PC-9 (cell line): Measurements from ENCODE around the gene GSE1. TPM values are rescaled to one million over a fixed set of nuclear protein-coding genes. Genes with fewer than 3 reads are reported as not detected.

Experiments used
- BruUV-seq: library from RNA; stranded (reverse); fragments of 400-500 nt; replicated peaks from 2 replicates; lab custom pipeline; 2021; lab: Mats Ljungman, UMichigan
- CTCF ChIA-PET: fragments of 300-600 bp; sonication (Branson Sonifier 250); formaldehyde crosslinking; loops from one replicate; lab custom pipeline; 2022; ENCODE audit warnings: antibody characterized with exemption; lab: Charles Lee
- POLR2A ChIA-PET: fragments of 300-600 bp; sonication (Branson Sonifier 250); formaldehyde crosslinking; loops from one replicate; lab custom pipeline; 2022; ENCODE audit warnings: antibody characterized with exemption; ENCODE audit not compliant: unreplicated experiment; lab: Charles Lee
- DNase-seq, 2 experiments: peaks; one replicate each; pipeline versions ENCODE4 v3.0.0 to v3.0.0-alpha.2; 2015 to 2022; ENCODE audit warnings: mixed read lengths in 1 of 2
- H2AFZ ChIP-seq: fragments of 200-600 bp; sonication (generic); 2 replicates; pipeline ENCODE4 v1.8.1; 2017; ENCODE audit warnings: antibody characterized with exemption
- H3F3A ChIP-seq: fragments of 200-600 bp; sonication (generic); 2 replicates; pipeline ENCODE4 v1.8.1; 2017; ENCODE audit warnings: antibody characterized with exemption, mild to moderate bottlenecking, low read depth; ENCODE audit not compliant: insufficient read depth
- H3K27ac ChIP-seq: fragments of 200-600 bp; sonication (generic); 2 replicates; pipeline ENCODE4 v1.6.1; 2016; ENCODE audit warnings: mixed run types
- H3K27me3 ChIP-seq: fragments of 200-600 bp; sonication (generic); 2 replicates; pipeline ENCODE4 v1.6.1; 2016; ENCODE audit warnings: low read depth, mixed run types; ENCODE audit not compliant: insufficient read depth
- H3K36me3 ChIP-seq: fragments of 200-600 bp; sonication (generic); 2 replicates; pipeline ENCODE4 v1.6.1; 2016; ENCODE audit warnings: low read depth, mixed run types
- H3K4me1 ChIP-seq: fragments of 200-600 bp; sonication (generic); replicated peaks from 2 replicates; pipeline ENCODE4 v1.6.1; 2016; ENCODE audit warnings: mixed run types; ENCODE audit not compliant: insufficient read depth
- H3K4me2 ChIP-seq: fragments of 200-600 bp; sonication (generic); 2 replicates; pipeline ENCODE4 v1.6.1; 2017; ENCODE audit warnings: mixed run types
- H3K4me3 ChIP-seq: fragments of 200-600 bp; sonication (generic); 2 replicates; pipeline ENCODE4 v1.6.1; 2016; ENCODE audit warnings: mixed run types
- H3K79me2 ChIP-seq: fragments of 200-600 bp; sonication (generic); 2 replicates; pipeline ENCODE4 v1.6.1; 2017; ENCODE audit warnings: low read depth, mixed run types
- H3K9me2 ChIP-seq: fragments of 200-600 bp; sonication (generic); 2 replicates; pipeline ENCODE4 v1.8.1; 2017; ENCODE audit warnings: mild to moderate bottlenecking; ENCODE audit not compliant: insufficient read depth
- H3K9me3 ChIP-seq: fragments of 200-600 bp; sonication (generic); 2 replicates; pipeline ENCODE4 v1.8.1; 2016; ENCODE audit warnings: low read depth; ENCODE audit not compliant: insufficient read depth
- H4K20me1 ChIP-seq: fragments of 200-600 bp; sonication (generic); 2 replicates; pipeline ENCODE4 v1.8.1; 2017; ENCODE audit not compliant: insufficient read depth
- CTCF ChIP-seq: fragments of 200-600 bp; sonication (generic); conservative IDR thresholded peaks from 2 replicates; pipeline ENCODE4 v1.6.1; 2017; ENCODE audit warnings: mixed run types, antibody characterized with exemption, mild to moderate bottlenecking, moderate library complexity
- EZH2 ChIP-seq: fragments of 200-600 bp; sonication (generic); IDR thresholded peaks from 2 replicates; pipeline ENCODE4 v1.8.0; 2017; ENCODE audit warnings: antibody characterized with exemption, low read depth
- intact Hi-C: fragments of 100-400 bp; cut with micrococcal nuclease; formaldehyde crosslinking; loops from one replicate; pipeline ENCODE4 v1.10.0; 2022; ENCODE audit not compliant: unreplicated experiment
- total RNA-seq: library from RNA; stranded (reverse); gene quantifications from 2 replicates; pipeline ENCODE4 v1.2.3, GENCODE V29; 2021

GSE1 gene
- total RNA-seq, 1 experiment from 2014 or later: 83.5 TPM

GRCh38 chr16:85648805-85649204 lies 35.7 kb downstream of the GSE1 start:
- H3K9me3 ChIP-seq: no peaks in the 10 kb centered on the region
- H3K9me2 ChIP-seq: no peaks in the 10 kb centered on the region
- H3K79me2 ChIP-seq: peaks cover 35% of the 10 kb centered on the region
- peaks cover 27% of the 10 kb centered on the region for H3K4me1 ChIP-seq
- H3K36me3 ChIP-seq: no peaks in the 10 kb centered on the region
- no peak overlapping the region for H3K27ac ChIP-seq
- H3K4me3 ChIP-seq: no peak overlapping the region
- H4K20me1 ChIP-seq: peaks cover 92% of the 10 kb centered on the region
- H2AFZ ChIP-seq: no peak overlapping the region
- no peak for TF ChIP-seq CTCF
- no peak for TF ChIP-seq EZH2
- H3K27me3 ChIP-seq: no peaks in the 10 kb centered on the region
- intact Hi-C loops: no loop called here
- ChIA-PET CTCF (no interaction called here), POLR2A (no interaction called here)
- DNase-seq: no peak
- no TSS peak for BruUV-seq
- H3K4me2 ChIP-seq: no peak overlapping the region
- peaks cover 31% of the 10 kb centered on the region for H3F3A ChIP-seq

GRCh38 chr16:85649411-85650134 lies 36.5 kb downstream of the GSE1 start:
- no peaks in the 10 kb centered on the region for H3K9me3 ChIP-seq
- no peak overlapping the region for H2AFZ ChIP-seq
- peaks cover 37% of the 10 kb centered on the region for H3K79me2 ChIP-seq
- H3K36me3 ChIP-seq: no peaks in the 10 kb centered on the region
- TF ChIP-seq EZH2: no peak
- no peak for TF ChIP-seq CTCF
- POLR2A ChIA-PET: interaction anchor here (0.6 kb wide), 1 partner anchor 1146 kb away, joined by 5 read pairs; no protein-coding TSS in a partner anchor
- peaks cover 20% of the 10 kb centered on the region for H3K4me1 ChIP-seq
- DNase-seq: no peak
- no peaks in the 10 kb centered on the region for H3K27me3 ChIP-seq
- no peak overlapping the region for H3K4me3 ChIP-seq
- BruUV-seq: no TSS peak
- H3K27ac ChIP-seq: no peak overlapping the region
- H4K20me1 ChIP-seq: peaks cover 92% of the 10 kb centered on the region
- intact Hi-C loops: no loop called here
- CTCF ChIA-PET: no interaction called here
- H3K4me2 ChIP-seq: no peak overlapping the region
- no peaks in the 10 kb centered on the region for H3K9me2 ChIP-seq
- peaks cover 24% of the 10 kb centered on the region for H3F3A ChIP-seq

- POLR2A ChIA-PET: interaction anchor here (0.6 kb wide), 1 partner anchor 1147 kb away, joined by 5 read pairs; no protein-coding TSS in a partner anchor
- peaks cover 12% of the 10 kb centered on the region for H3K4me1 ChIP-seq
- intact Hi-C loops: no loop called here
These were observed 37.2 kb downstream of the GSE1 start for GRCh38 chr16:85650135-85650843.

More at GRCh38 chr16:85650135-85650843, 37.2 kb downstream of the GSE1 start:
- CTCF ChIA-PET: no interaction called here
- Histone ChIP-seq H3K27me3 (no peaks in the 10 kb centered on the region), H3K36me3 (no peaks in the 10 kb centered on the region), H3K4me2 (no peak overlapping the region), H3K4me3 (no peak overlapping the region), H3K27ac (no peak overlapping the region), H4K20me1 (peaks cover 91% of the 10 kb centered on the region), H3K9me3 (no peaks in the 10 kb centered on the region), H3K9me2 (no peaks in the 10 kb centered on the region), H3F3A (peaks cover 18% of the 10 kb centered on the region; the same call in 1 of the 2 replicates), H3K79me2 (peaks cover 37% of the 10 kb centered on the region), H2AFZ (no peak overlapping the region)
- no peak for TF ChIP-seq EZH2
- no peak for TF ChIP-seq CTCF
- no TSS peak for BruUV-seq
- DNase-seq: no peak
